ENCODE measurements around the gene PAQR3. TPM values are rescaled to one million over a fixed set of nuclear protein-coding genes. Genes with fewer than 3 reads are reported as not detected.

The PAQR3 gene
- total and polyA plus RNA-seq, 12 donors = 1.1 to 14.1 (median 5.8) TPM

GRCh38 chr4:78940752-78941151 is 1.5 kb upstream of the PAQR3 start:
- H3K36me3 ChIP-seq (replicated peaks in 1 of 2) = no peaks in the 10 kb centered on the region
- no peaks in the 10 kb centered on the region for H3K27me3 ChIP-seq
- H3K9me3 ChIP-seq (replicated peaks in 1 of 3) = no peaks in the 10 kb centered on the region
- 90 to 92% (median 91%) methylated on average over 5 of the region's 5 CpGs for WGBS, 4 donors
- DNase-seq = no peak
- TF ChIP-seq CTCF (IDR thresholded peaks at IDR 0.05) (no peak), POLR2A (IDR thresholded peaks at IDR 0.05) (no peak)
- no peak overlapping the region for H3K4me3 ChIP-seq
- no peak overlapping the region for H3K27ac ChIP-seq
- peaks cover 11 to 13% of the 10 kb centered on the region in 2 donors for H3K4me1 ChIP-seq (replicated peaks in 1 of 2)
- intact Hi-C loops (cut with DNase I) = no loop called here

- H3K4me3 ChIP-seq = peak overlapping the region in 3 of 4 donors; percentile 8 to 85 (median 67)
- no peaks in the 10 kb centered on the region for H3K9me3 ChIP-seq (replicated peaks in 1 of 3)
- no peak for DNase-seq
- intact Hi-C loops (cut with DNase I) = no loop called here
- no peaks in the 10 kb centered on the region for H3K36me3 ChIP-seq (replicated peaks in 1 of 2)
- H3K27ac ChIP-seq = peak overlapping the region in 1 of 5 donors; percentile 75
- no peaks in the 10 kb centered on the region for H3K27me3 ChIP-seq
- TF ChIP-seq POLR2A (IDR thresholded peaks at IDR 0.05) (no peak), CTCF (IDR thresholded peaks at IDR 0.05) (no peak)
- WGBS, 4 donors = 1 to 3% (median 1%) methylated on average over 9 of the region's 9 CpGs
- peaks cover 11 to 13% of the 10 kb centered on the region in 2 donors for H3K4me1 ChIP-seq (replicated peaks in 1 of 2)
These were observed 400 bp upstream of the PAQR3 start for GRCh38 chr4:78939667-78940008.

- WGBS, 4 donors = 4 to 11% (median 7%) methylated on average over 7 of the region's 7 CpGs
- intact Hi-C loops (cut with DNase I) = no loop called here
- Histone ChIP-seq H3K4me3 (peak overlapping the region in 3 of 4 donors; percentile 67 to 85 (median 83)), H3K9me3 (replicated peaks in 1 of 3) (no peaks in the 10 kb centered on the region), H3K27ac (peak overlapping the region in 1 of 5 donors; percentile 82), H3K36me3 (replicated peaks in 1 of 2) (no peaks in the 10 kb centered on the region), H3K27me3 (no peaks in the 10 kb centered on the region), H3K4me1 (replicated peaks in 1 of 2) (peaks cover 11 to 13% of the 10 kb centered on the region in 2 donors)
- no peak for DNase-seq
- no peak for TF ChIP-seq POLR2A (IDR thresholded peaks at IDR 0.05)
- TF ChIP-seq CTCF (IDR thresholded peaks at IDR 0.05) = no peak
These were observed 767 bp downstream of the PAQR3 start for GRCh38 chr4:78938474-78938867.

- TF ChIP-seq POLR2A (IDR thresholded peaks at IDR 0.05) (no peak), CTCF (IDR thresholded peaks at IDR 0.05) (no peak)
- no peak overlapping the region for H3K4me3 ChIP-seq
- H3K36me3 ChIP-seq (replicated peaks in 1 of 2) = no peaks in the 10 kb centered on the region
- 91 to 95% (median 93%) methylated on average over 4 of the region's 4 CpGs for WGBS, 4 donors
- H3K9me3 ChIP-seq (replicated peaks in 1 of 3) = no peaks in the 10 kb centered on the region
- no peak overlapping the region for H3K27ac ChIP-seq
- H3K4me1 ChIP-seq (replicated peaks in 1 of 2) = peaks cover 11 to 13% of the 10 kb centered on the region in 2 donors
- intact Hi-C loops (cut with DNase I) = no loop called here
- no peaks in the 10 kb centered on the region for H3K27me3 ChIP-seq
- peak in 1 of 7 donors; percentile 52 for DNase-seq
These were observed 1.4 kb downstream of the PAQR3 start for GRCh38 chr4:78937837-78938236.
